GM23338 (cell line): Measurements from ENCODE around the gene UHMK1. TPM values are rescaled to one million over a fixed set of nuclear protein-coding genes. Genes with fewer than 3 reads are reported as not detected.

Source experiments
- ATAC-seq: fragments of 200-7000 bp; cut with Tn5 transposase; 3 replicates; pipeline ENCODE4 v1.9.1; 2020
- DNase-seq: peaks from one replicate; pipeline ENCODE4 v3.0.0-alpha.2; 2015; ENCODE audit warnings: low spot score
- H2AFZ ChIP-seq: fragments of 200-600 bp; sonication (generic); 2 replicates; pipeline ENCODE4 v1.8.0; 2016; ENCODE audit warnings: antibody characterized with exemption, mild to moderate bottlenecking, moderate library complexity
- H3F3A ChIP-seq: fragments of 200-600 bp; sonication (generic); replicated peaks from 2 replicates; pipeline ENCODE4 v1.8.0; 2017; ENCODE audit warnings: antibody characterized with exemption, mixed run types, low read depth
- H3K27ac ChIP-seq: fragments of 200-600 bp; sonication (generic); 2 replicates; pipeline ENCODE4 v1.6.1; 2016; ENCODE audit warnings: low read depth
- H3K27me3 ChIP-seq: fragments of 200-600 bp; sonication (generic); 2 replicates; pipeline ENCODE4 v1.8.0; 2016; ENCODE audit warnings: mild to moderate bottlenecking, mixed run types, moderate library complexity; ENCODE audit not compliant: insufficient read depth
- H3K36me3 ChIP-seq: fragments of 200-600 bp; sonication (generic); 2 replicates; pipeline ENCODE4 v1.8.0; 2016; ENCODE audit warnings: mild to moderate bottlenecking; ENCODE audit not compliant: insufficient read depth
- H3K4me1 ChIP-seq: fragments of 200-600 bp; sonication (generic); 2 replicates; pipeline ENCODE4 v1.8.0; 2016; ENCODE audit warnings: mild to moderate bottlenecking, moderate library complexity; ENCODE audit not compliant: insufficient read depth
- H3K4me2 ChIP-seq: fragments of 200-600 bp; sonication (generic); 2 replicates; pipeline ENCODE4 v1.7.1; 2017; ENCODE audit warnings: mixed run types
- H3K4me3 ChIP-seq: fragments of 200-600 bp; sonication (generic); 2 replicates; pipeline ENCODE4 v1.6.1; 2016; ENCODE audit warnings: mixed run types
- H3K79me2 ChIP-seq: fragments of 200-600 bp; sonication (generic); replicated peaks from 2 replicates; pipeline ENCODE4 v1.8.0; 2017; ENCODE audit warnings: mild to moderate bottlenecking; ENCODE audit not compliant: insufficient read depth
- H3K9me2 ChIP-seq: fragments of 200-600 bp; sonication (generic); 2 replicates; pipeline ENCODE4 v1.8.0; 2017; ENCODE audit not compliant: insufficient read depth
- H4K20me1 ChIP-seq: fragments of 200-600 bp; sonication (generic); replicated peaks from 2 replicates; pipeline ENCODE4 v1.8.0; 2017; ENCODE audit warnings: mild to moderate bottlenecking; ENCODE audit not compliant: insufficient read depth
- H3K27ac Mint-ChIP-seq: 2 replicates; pipeline ENCODE4 v1.8.0; 2020; ENCODE audit warnings: inconsistent platforms, mild to moderate bottlenecking, moderate library complexity, mixed read lengths
- H3K27me3 Mint-ChIP-seq: 3 replicates; pipeline ENCODE4 v1.8.0; 2022; ENCODE audit warnings: low read depth, mild to moderate bottlenecking, moderate library complexity, mixed read lengths, inconsistent platforms; ENCODE audit not compliant: insufficient read depth, poor library complexity
- H3K36me3 Mint-ChIP-seq: 3 replicates; pipeline ENCODE4 v1.8.0; 2021; ENCODE audit warnings: low read depth, mild to moderate bottlenecking, inconsistent platforms, moderate library complexity, mixed read lengths
- H3K4me1 Mint-ChIP-seq: 3 replicates; pipeline ENCODE4 v1.8.0; 2020; ENCODE audit warnings: mild to moderate bottlenecking, inconsistent platforms, mixed read lengths
- H3K4me3 Mint-ChIP-seq: 3 replicates; pipeline ENCODE4 v1.8.0; 2021; ENCODE audit warnings: moderate library complexity, mild to moderate bottlenecking, inconsistent platforms, mixed read lengths
- H3K9me3 Mint-ChIP-seq: 3 replicates; pipeline ENCODE4 v1.8.0; 2020; ENCODE audit warnings: moderate library complexity, mild to moderate bottlenecking, inconsistent platforms, mixed read lengths
- CREB1 ChIP-seq: fragments of 250-450 bp; sonication (Bioruptor Pico); IDR thresholded peaks from 2 replicates; pipeline ENCODE4 v1.5.0; 2020; ENCODE audit warnings: low read depth, mild to moderate bottlenecking, moderate library complexity
- EZH2 ChIP-seq: fragments of 200-600 bp; sonication (generic); IDR thresholded peaks from one replicate; pipeline ENCODE4 v1.8.0; 2017; ENCODE audit warnings: antibody characterized with exemption, mild to moderate bottlenecking, low read depth; ENCODE audit not compliant: unreplicated experiment
- POLR2AphosphoS5 ChIP-seq: IDR thresholded peaks from 2 replicates; pipeline ENCODE4 v1.6.1; 2016; ENCODE audit warnings: antibody characterized with exemption, low read depth
- REST ChIP-seq: IDR thresholded peaks from one replicate; pipeline ENCODE4 v1.6.1; 2018; ENCODE audit warnings: antibody characterized with exemption; ENCODE audit not compliant: unreplicated experiment
- ZNF462 ChIP-seq: fragments of 250-450 bp; sonication (Bioruptor Pico); IDR thresholded peaks from 2 replicates; pipeline ENCODE4 v1.5.0; 2020; ENCODE audit warnings: mild to moderate bottlenecking, moderate library complexity
- polyA plus RNA-seq: library from polyadenylated mRNA; unstranded; fragments of >200 nt; fragmentation: Nextera tagmentation; extraction: Ambion mirVana; gene quantifications from 2 replicates; pipeline ENCODE4 v1.2.1, GENCODE V29; 2016
- total RNA-seq: library from RNA; depleted of rRNA; stranded (reverse); fragments of >200 nt; shearing (Covaris generic); gene quantifications from 2 replicates; pipeline ENCODE4 v1.2.3, GENCODE V29; 2014

The UHMK1 gene
- total and polyA plus RNA-seq, 2 experiments from 2014 or later, result 8.6 to 28.3 TPM

GRCh38 chr1:162560303-162561036, 62.9 kb downstream of the UHMK1 start (continued):
- no peak for TF ChIP-seq ZNF462
- no peak for TF ChIP-seq EZH2

- peak; percentile 99 for DNase-seq
- Histone ChIP-seq H4K20me1 (peaks cover 13% of the 10 kb centered on the region), H3K79me2 (peaks cover 38% of the 10 kb centered on the region), H3K36me3 (no peaks in the 10 kb centered on the region), H3K27me3 (peaks cover 8% of the 10 kb centered on the region; the same call in 1 of the 2 replicates), H3K27ac (peak overlapping the region; percentile 72), H3K4me1 (peaks cover 9% of the 10 kb centered on the region; the same call in 1 of the 2 replicates), H3K9me2 (no peaks in the 10 kb centered on the region), H3K4me2 (peak overlapping the region; percentile 92), H3K4me3 (peak overlapping the region; percentile 80), H2AFZ (peak overlapping the region; percentile 96), H3F3A (no peaks in the 10 kb centered on the region)
- peaks cover 18% of the 10 kb centered on the region; the same call in 2 of the 3 replicates for H3K4me1 Mint-ChIP-seq
- H3K27me3 Mint-ChIP-seq, result peaks cover 4% of the 10 kb centered on the region
- ATAC-seq, result peak; percentile 96
- no peaks in the 10 kb centered on the region for H3K36me3 Mint-ChIP-seq
- peak overlapping the region; percentile 96 for H3K27ac Mint-ChIP-seq
- H3K9me3 Mint-ChIP-seq, result no peaks in the 10 kb centered on the region
- H3K4me3 Mint-ChIP-seq, result peak overlapping the region; percentile 84
- TF ChIP-seq POLR2AphosphoS5 (peak; percentile 90), REST (no peak), CREB1 (CRISPR knock-in tag) (peak; percentile 78)
Observed at GRCh38 chr1:162561037-162561615, 63.5 kb downstream of the UHMK1 start.
